ENCODE results near the gene TOB1. TPM values are rescaled to one million over a fixed set of nuclear protein-coding genes. Genes with fewer than 3 reads are reported as not detected.

TOB1 gene
- polyA plus RNA-seq, 1 experiment = 20.3 TPM

DNA sequence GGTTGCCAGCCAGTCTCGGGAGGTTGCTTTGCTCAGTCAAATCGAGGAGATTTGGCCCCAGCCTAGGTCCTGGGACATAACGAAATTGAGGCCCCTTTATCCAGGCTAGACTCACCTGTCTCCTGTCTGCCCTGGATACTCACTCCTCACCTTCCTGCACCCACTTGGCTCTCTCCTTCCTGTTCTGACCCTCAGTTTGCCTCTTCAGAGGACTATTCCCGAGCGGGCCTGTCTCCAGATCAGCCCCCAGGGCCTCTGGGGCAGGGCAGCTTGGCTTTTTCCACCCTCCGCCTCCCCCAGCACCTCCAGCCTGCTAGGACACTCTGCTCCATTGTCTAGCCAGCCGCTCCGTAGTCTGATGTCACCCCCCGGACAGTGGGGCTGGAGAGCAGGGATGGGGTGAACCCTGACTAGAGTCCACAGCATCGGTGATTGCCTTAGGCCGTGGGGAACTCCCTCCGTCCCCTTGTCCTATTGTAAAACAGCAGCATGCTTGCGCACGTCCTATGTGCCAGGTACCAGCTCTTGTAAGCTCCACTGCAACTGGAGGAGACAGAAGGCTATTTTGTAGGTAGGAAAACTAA is 21.9 kb downstream of the TOB1 start:
- ChIA-PET POLR2A (interaction anchor here (0.7 to 1.1 kb wide), 2 partner anchors 9 to 22 kb away, joined by 3 to 9 read pairs; partner anchors contain the start of genes TOB1 and WFIKKN2), CTCF (interaction anchor here (1.1 to 6.5 kb wide), 6 partner anchors 9 to 300 kb away, joined by 3 to 192 read pairs (median 4); no protein-coding TSS in a partner anchor)
- Histone ChIP-seq H3K27me3 (ENCODE audit: control insufficient read depth, insufficient read depth, low read length) (no peaks in the 10 kb centered on the region), H3K27ac (ENCODE audit: low read depth, low read length) (no peak overlapping the region), H3K9me3 (ENCODE audit: control insufficient read depth, insufficient read depth, low read length) (no peaks in the 10 kb centered on the region), H3K4me3 (ENCODE audit: low read depth, low read length) (no peak overlapping the region)
- no peak for TF ChIP-seq CTCF (IDR thresholded peaks at IDR 0.05; ENCODE audit: low read depth, low read length)
- no peak for DNase-seq (ENCODE audit: low read depth, low spot score)

DNA sequence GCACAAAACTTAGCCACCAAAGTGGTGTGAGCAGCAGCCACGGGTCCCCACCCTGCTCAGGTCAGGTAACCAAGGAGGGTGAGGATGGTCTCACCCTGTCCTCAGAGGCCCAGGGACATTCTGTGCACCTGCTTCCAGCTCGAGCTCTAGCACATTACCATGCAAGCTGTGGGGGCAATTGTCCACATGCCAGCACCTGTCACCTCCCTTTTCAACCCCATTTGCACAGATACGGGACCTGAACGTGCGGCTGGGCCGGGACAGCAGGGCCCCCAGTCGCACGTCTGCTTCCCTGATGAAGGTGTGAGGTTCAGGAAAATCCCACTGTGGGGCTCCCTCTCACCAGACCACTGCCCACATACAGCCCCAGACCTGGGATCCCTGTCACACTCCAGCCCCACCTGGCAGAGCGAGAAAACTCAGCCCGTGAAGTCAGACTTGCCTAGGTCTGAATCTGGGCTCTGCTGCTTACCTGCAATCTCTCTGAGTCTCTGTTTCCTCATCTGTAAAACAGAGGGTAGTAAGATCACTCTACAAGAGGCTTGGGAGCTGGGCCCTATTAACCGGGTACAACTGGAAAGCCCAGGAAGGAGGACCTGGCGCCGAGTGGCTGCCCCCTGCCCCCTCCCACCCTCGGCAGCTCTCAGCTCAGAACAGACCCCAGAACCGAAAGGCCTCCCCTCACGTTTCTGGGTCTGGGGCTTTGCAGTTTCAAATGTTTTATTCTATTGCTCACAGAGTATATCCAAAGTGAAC is 22.8 kb downstream of the TOB1 start:
- TF ChIP-seq CTCF (IDR thresholded peaks at IDR 0.05; ENCODE audit: low read depth, low read length) = no peak
- Histone ChIP-seq H3K9me3 (ENCODE audit: control insufficient read depth, insufficient read depth, low read length) (no peaks in the 10 kb centered on the region), H3K27me3 (ENCODE audit: control insufficient read depth, insufficient read depth, low read length) (no peaks in the 10 kb centered on the region), H3K27ac (ENCODE audit: low read depth, low read length) (no peak overlapping the region), H3K4me3 (ENCODE audit: low read depth, low read length) (no peak overlapping the region)
- ChIA-PET POLR2A (interaction anchor here (0.7 kb wide), 1 partner anchor 8 kb away, joined by 3 read pairs; the partner anchor contains the start of gene WFIKKN2), CTCF (interaction anchor here (1.1 to 6.5 kb wide), 6 partner anchors 9 to 106 kb away, joined by 3 to 192 read pairs (median 4); no protein-coding TSS in a partner anchor)
- no peak for DNase-seq (ENCODE audit: low read depth, low spot score)

GRCh38 chr17:50842506-50843149 is 23.5 kb downstream of the TOB1 start:
- no peak for DNase-seq (ENCODE audit: low read depth, low spot score)
- Histone ChIP-seq H3K27ac (ENCODE audit: low read depth, low read length) (no peak overlapping the region), H3K4me3 (ENCODE audit: low read depth, low read length) (no peak overlapping the region), H3K9me3 (ENCODE audit: control insufficient read depth, insufficient read depth, low read length) (no peaks in the 10 kb centered on the region), H3K27me3 (ENCODE audit: control insufficient read depth, insufficient read depth, low read length) (peaks cover 3% of the 10 kb centered on the region)
- CTCF ChIA-PET = interaction anchor here (0.6 to 6.5 kb wide), 29 partner anchors 8 to 300 kb away, joined by 3 to 192 read pairs (median 4); no protein-coding TSS in a partner anchor
- no peak for TF ChIP-seq CTCF (IDR thresholded peaks at IDR 0.05; ENCODE audit: low read depth, low read length)
- POLR2A ChIA-PET = interaction anchor here (1.2 kb wide), 1 partner anchor 24 kb away, joined by 5 read pairs; the partner anchor contains the start of gene TOB1

DNA sequence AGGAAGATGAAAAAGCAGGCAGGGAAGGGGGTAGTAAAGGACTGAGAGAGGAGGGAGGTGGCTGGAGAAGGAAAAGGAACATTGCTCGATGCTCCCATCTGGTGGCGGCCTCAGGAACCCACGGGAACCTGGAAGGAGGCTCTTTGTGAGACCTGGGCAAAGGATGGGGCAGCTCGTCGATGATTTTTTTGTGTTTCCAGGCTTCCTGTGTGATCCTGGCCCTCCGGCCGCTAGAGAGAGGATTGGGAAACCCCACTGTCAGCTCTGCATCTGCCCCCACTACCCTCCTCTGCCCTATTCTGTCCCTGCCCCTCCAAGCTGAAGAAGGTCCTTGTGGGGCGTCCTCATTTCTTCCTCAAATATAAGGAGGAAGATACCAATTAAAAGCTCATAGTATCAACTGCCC is 24.2 kb downstream of the TOB1 start:
- peak; percentile 86 for TF ChIP-seq CTCF (IDR thresholded peaks at IDR 0.05; ENCODE audit: low read depth, low read length)
- CTCF ChIA-PET = interaction anchor here (0.6 to 6.5 kb wide), 31 partner anchors 8 to 300 kb away, joined by 3 to 192 read pairs (median 4); no protein-coding TSS in a partner anchor
- H3K27ac ChIP-seq (ENCODE audit: low read depth, low read length) = no peak overlapping the region
- POLR2A ChIA-PET = interaction anchor here (0.6 to 1.2 kb wide), 2 partner anchors 24 to 141 kb away, joined by 3 to 5 read pairs; partner anchors contain the start of gene TOB1
- peaks cover 3% of the 10 kb centered on the region for H3K27me3 ChIP-seq (ENCODE audit: control insufficient read depth, insufficient read depth, low read length)
- H3K9me3 ChIP-seq (ENCODE audit: control insufficient read depth, insufficient read depth, low read length) = no peaks in the 10 kb centered on the region
- DNase-seq (ENCODE audit: low read depth, low spot score) = no peak
- no peak overlapping the region for H3K4me3 ChIP-seq (ENCODE audit: low read depth, low read length)
